Spinal cord (tissue), 10 donors: ENCODE measurements around the gene PLOD3. TPM values are rescaled to one million over a fixed set of nuclear protein-coding genes. Genes with fewer than 3 reads are reported as not detected.
"Not testable (repeated sequence)": the region's sequence is repeated elsewhere in the genome, so short reads cannot be mapped to it uniquely, and the experiment has no call there.

ENCODE experiments used
- DNase-seq, 6 donors: peaks; one replicate each; pipeline versions ENCODE4 v3.0.0 to v3.0.0-alpha.2; 2013 to 2015; ENCODE audit warnings: low spot score in 6 of 6, low read depth in 4 of 6
- H3K27ac ChIP-seq: one replicate; pipeline ENCODE4 v1.5.1; 2013; ENCODE audit warnings: low read depth, low read length, control low read depth
- H3K27me3 ChIP-seq: one replicate; pipeline ENCODE4 v1.6.1; 2013; ENCODE audit warnings: low read length; ENCODE audit not compliant: control insufficient read depth, insufficient read depth
- H3K36me3 ChIP-seq: one replicate; pipeline ENCODE4 v1.6.1; 2013; ENCODE audit warnings: low read length; ENCODE audit not compliant: control insufficient read depth, insufficient read depth
- H3K4me1 ChIP-seq: one replicate; pipeline ENCODE4 v1.6.1; 2013; ENCODE audit warnings: low read length; ENCODE audit not compliant: control insufficient read depth, insufficient read depth
- H3K4me3 ChIP-seq: one replicate; pipeline ENCODE4 v1.5.1; 2013; ENCODE audit warnings: low read depth, low read length, control low read depth
- H3K9me3 ChIP-seq: one replicate; pipeline ENCODE4 v1.6.1; 2013; ENCODE audit warnings: low read length; ENCODE audit not compliant: control insufficient read depth, insufficient read depth
- WGBS: methylation state at CpG from one replicate; pipeline ENCODE4 v1.1.5; 2013; ENCODE audit warnings: missing lambda C conversion rate; ENCODE audit not compliant: insufficient coverage; 5-methylcytosine and 5-hydroxymethylcytosine counted together
- polyA plus RNA-seq, 2 donors: library from polyadenylated mRNA; unstranded; fragments of 120-200 nt; gene quantifications; one replicate each; pipeline ENCODE4 v1.2.1, GENCODE V29; 2013; ENCODE audit not compliant: insufficient read length in 2 of 2
- total RNA-seq, 2 donors: library from RNA; depleted of rRNA in 1 of 2; stranded (reverse); fragments of 120-200 nt in 1 of 2; fragments of >200 nt in 1 of 2; gene quantifications; one replicate each; pipeline versions ENCODE4 v1.2.3 to v1.2.4, GENCODE V29; 2013 to 2014
- donor health status: healthy.

Gene PLOD3
- total and polyA plus RNA-seq, 4 donors: 26.2 to 71.7 (median 48.5) TPM

- Histone ChIP-seq H3K27me3 (peaks cover 37% of the 10 kb centered on the region), H3K27ac (no peak overlapping the region), H3K4me3 (no peak overlapping the region), H3K9me3 (no peaks in the 10 kb centered on the region), H3K36me3 (peaks cover 18% of the 10 kb centered on the region), H3K4me1 (peaks cover 10% of the 10 kb centered on the region)
- 81% methylated on average over 4 of the region's 5 CpGs for WGBS
- no peak for DNase-seq
These were observed 14.8 kb downstream of the PLOD3 start for GRCh38 chr7:101202603-101202918.

GRCh38 chr7:101201695-101202602, 15.4 kb downstream of the PLOD3 start:
- Histone ChIP-seq H3K9me3 (no peaks in the 10 kb centered on the region), H3K4me3 (no peak overlapping the region), H3K4me1 (peaks cover 10% of the 10 kb centered on the region), H3K27me3 (peaks cover 37% of the 10 kb centered on the region), H3K27ac (no peak overlapping the region), H3K36me3 (peaks cover 12% of the 10 kb centered on the region)
- 4% methylated on average over 75 of the region's 75 CpGs for WGBS
- DNase-seq: no peak

DNA sequence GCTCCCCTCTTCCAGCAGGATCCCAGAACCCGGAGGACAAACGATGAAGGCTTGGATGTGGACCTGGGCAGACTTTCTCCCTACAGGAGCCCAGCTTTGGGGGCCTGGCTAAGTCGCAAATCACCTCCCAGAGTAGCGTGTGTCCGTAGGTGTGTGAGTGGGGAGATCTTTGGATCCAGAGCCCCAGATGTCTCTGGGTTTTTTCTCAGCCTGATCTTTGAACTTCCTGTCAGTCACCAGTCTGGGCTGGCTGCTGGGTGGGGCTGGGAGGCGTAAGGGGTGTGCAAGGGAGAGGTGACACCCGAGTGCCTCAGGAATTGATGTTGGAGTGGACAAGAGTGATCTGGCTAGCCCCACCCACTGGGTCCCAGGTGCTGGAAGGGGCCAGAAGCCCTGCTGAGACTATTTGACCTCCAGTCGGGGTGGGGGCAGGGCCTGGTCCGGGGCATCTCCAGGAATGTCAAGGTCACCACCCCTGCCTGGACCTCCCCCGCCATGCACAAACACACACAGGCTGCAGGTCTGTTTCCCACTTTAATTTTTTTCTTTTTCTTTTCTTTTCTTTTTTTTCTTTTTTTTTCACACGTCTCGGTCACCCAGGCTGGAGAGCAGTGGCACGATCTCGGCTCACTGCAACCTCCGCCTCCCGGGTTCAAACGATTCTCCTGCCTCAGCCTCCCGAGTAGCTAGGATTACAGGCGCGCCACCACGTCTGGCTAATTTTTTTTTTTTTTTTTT, 16.4 kb downstream of the PLOD3 start, which contains the start of gene MOGAT3:
MOGAT3 (minus strand) TSS at position 175 of the 738 bp plus-strand sequence. CDS start 182 bp downstream, outside the sequence.
- no peak within 1 kb of the TSS for H3K4me3 ChIP-seq
- DNase-seq: no peak
- WGBS: 28% methylated on average over 16 of the region's 21 CpGs
- H3K27me3 ChIP-seq: peaks cover 37% of the 10 kb centered on the region
- no peak within 1 kb of the TSS for H3K27ac ChIP-seq
- H3K36me3 ChIP-seq: peaks cover 5% of the 10 kb centered on the region
- no peaks in the 10 kb centered on the region for H3K9me3 ChIP-seq
- peaks cover 10% of the 10 kb centered on the region for H3K4me1 ChIP-seq

GRCh38 chr7:101200504-101200861, 16.9 kb downstream of the PLOD3 start:
- Histone ChIP-seq H3K27ac (no peak overlapping the region), H3K4me3 (no peak overlapping the region), H3K36me3 (no peaks in the 10 kb centered on the region), H3K9me3 (no peaks in the 10 kb centered on the region), H3K27me3 (peaks cover 37% of the 10 kb centered on the region), H3K4me1 (peaks cover 10% of the 10 kb centered on the region)
- WGBS: 80% methylated on average over 1 of the region's 2 CpGs
- DNase-seq: no peak

DNA sequence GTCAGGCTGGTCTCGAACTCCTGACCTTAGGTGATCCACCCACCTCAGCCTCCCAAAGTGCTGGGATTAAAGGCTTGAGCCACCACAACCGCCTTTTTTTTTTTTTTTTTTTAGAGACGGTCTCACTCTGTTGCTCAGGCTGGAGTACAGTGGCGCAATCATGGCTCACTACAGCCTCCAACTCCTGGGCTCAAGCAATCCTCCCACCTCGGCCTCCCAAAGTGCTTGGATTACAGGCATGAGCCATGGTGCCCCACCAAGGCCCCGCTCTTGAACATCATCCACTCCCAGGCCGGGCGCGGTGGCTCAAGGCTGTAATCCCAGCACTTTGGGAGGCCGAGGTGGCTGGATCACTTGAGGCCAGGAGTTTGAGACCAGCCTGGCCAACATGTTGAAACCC, 17.9 kb downstream of the PLOD3 start:
- H3K27me3 ChIP-seq: peaks cover 37% of the 10 kb centered on the region
- H3K4me3 ChIP-seq, DNase-seq, H3K27ac ChIP-seq, H3K36me3 ChIP-seq, H3K9me3 ChIP-seq: not testable (repeated sequence)
- H3K4me1 ChIP-seq: peaks cover 10% of the 10 kb centered on the region
- WGBS: 95% methylated on average over 8 of the region's 10 CpGs

DNA sequence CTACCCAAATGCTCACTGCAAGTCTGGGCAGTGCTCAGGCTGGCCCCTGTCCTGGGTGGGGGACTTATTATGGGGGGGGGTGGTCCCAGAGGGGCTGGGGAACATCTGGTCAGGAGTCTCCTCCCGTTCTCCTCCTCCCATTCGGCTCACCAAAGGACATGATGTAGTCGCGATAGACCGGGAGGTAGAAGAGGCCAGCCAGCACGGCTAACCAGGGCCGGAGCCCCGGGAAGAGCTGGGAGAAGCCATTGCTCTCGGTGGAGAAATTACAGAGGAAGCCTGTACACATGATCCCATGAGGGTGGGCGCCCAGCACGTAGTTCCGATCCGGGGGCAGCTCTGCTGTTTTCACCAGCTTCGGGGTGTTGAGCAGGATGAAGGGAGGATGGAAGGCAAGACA, 18.9 kb downstream of the PLOD3 start:
- no peak overlapping the region for H3K27ac ChIP-seq
- H3K27me3 ChIP-seq: peaks cover 36% of the 10 kb centered on the region
- H3K36me3 ChIP-seq: no peaks in the 10 kb centered on the region
- 66% methylated on average over 12 of the region's 14 CpGs for WGBS
- no peak for DNase-seq
- H3K9me3 ChIP-seq: no peaks in the 10 kb centered on the region
- H3K4me1 ChIP-seq: peaks cover 10% of the 10 kb centered on the region
- no peak overlapping the region for H3K4me3 ChIP-seq

DNA sequence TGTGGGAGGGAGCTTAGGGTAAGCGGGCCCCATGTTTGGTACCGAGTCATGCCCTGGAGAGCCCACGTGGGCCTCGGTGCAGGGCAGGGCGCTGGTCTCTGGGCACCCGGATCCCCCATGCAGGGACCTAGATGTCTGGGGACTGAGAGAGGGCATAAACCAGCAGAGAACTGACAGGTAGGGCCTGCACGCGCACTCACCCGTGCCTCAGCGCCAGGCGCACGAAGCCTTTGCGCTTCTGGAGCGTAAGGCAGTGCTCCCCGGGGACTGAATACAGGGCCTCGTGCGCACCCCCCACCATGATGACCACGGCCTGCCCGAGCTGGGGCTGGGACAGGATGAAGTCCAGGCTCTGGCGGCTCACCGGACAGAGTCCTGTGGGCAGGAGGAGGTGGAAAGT, 19.4 kb downstream of the PLOD3 start:
- Histone ChIP-seq H3K27me3 (peaks cover 31% of the 10 kb centered on the region), H3K27ac (no peak overlapping the region)
- 73% methylated on average over 15 of the region's 21 CpGs for WGBS

DNA sequence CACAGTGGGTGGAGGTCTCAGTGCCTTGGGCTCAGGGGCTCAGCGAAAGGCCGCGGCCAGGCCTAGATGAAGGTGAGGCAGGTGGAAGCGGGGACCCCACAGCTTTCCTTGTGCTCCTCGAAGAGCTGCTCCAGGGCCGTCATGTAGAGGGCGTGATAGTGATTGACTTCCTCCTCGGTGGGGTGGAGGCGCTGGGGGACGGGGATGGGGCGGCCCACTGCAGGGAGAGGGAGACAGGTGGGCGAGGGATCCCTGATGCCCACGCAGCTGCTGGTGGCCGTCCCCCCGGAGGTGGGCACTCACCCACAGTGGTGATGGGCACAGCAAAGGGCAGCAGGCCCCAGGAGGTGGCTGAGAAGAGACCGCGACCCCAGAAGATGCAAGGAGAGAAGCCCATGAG, 21.5 kb downstream of the PLOD3 start:
- WGBS: 80% methylated on average over 17 of the region's 17 CpGs
- DNase-seq: no peak
- Histone ChIP-seq H3K9me3 (no peaks in the 10 kb centered on the region), H3K27ac (no peak overlapping the region), H3K27me3 (peaks cover 10% of the 10 kb centered on the region), H3K4me3 (no peak overlapping the region), H3K4me1 (peaks cover 3% of the 10 kb centered on the region), H3K36me3 (no peaks in the 10 kb centered on the region)

More for the DNA sequence above, 19.4 kb downstream of the PLOD3 start:
- H3K4me3 ChIP-seq: no peak overlapping the region
- DNase-seq: no peak
- H3K9me3 ChIP-seq: no peaks in the 10 kb centered on the region
- H3K4me1 ChIP-seq: peaks cover 10% of the 10 kb centered on the region
- H3K36me3 ChIP-seq: no peaks in the 10 kb centered on the region

GRCh38 chr7:101189109-101189508, 28.3 kb downstream of the PLOD3 start:
- Histone ChIP-seq H3K36me3 (no peaks in the 10 kb centered on the region), H3K27me3 (no peaks in the 10 kb centered on the region), H3K27ac (no peak overlapping the region), H3K9me3 (no peaks in the 10 kb centered on the region), H3K4me3 (no peak overlapping the region), H3K4me1 (peaks cover 3% of the 10 kb centered on the region)
- no peak for DNase-seq
- 60% methylated on average over 2 of the region's 8 CpGs for WGBS
